Central memory CD8-positive, alpha-beta T cell (primary cell): ENCODE results near the gene GALR2.
A peak's percentile ranks its signal among the peaks of the same experiment; 100 is the strongest.
"Not testable (repeated sequence)": the region's sequence is repeated elsewhere in the genome, so short reads cannot be mapped to it uniquely, and the experiment has no call there.

Experiments used
- ATAC-seq: fragments of 150-1000 bp; cut with Tn5 transposase; replicated peaks from 2 replicates; pipeline ENCODE4 v1.10.0; 2022; ENCODE audit warnings: mild to moderate bottlenecking, moderate FRiP score, moderate number of reproducible peaks; ENCODE audit not compliant: poor library complexity, severe bottlenecking; ENCODE audit errors: extremely low read depth
- DNase-seq, 2 donors: peaks; one replicate each; pipeline ENCODE4 v3.0.0; 2021; ENCODE audit warnings: low spot score in 2 of 2
- H3K27ac Mint-ChIP-seq: one replicate; pipeline ENCODE4 v1.8.0; 2022; ENCODE audit warnings: low read depth, mild to moderate bottlenecking, moderate library complexity, mixed read lengths
- H3K27me3 Mint-ChIP-seq: one replicate; pipeline ENCODE4 v1.8.0; 2022; ENCODE audit warnings: mixed read lengths
- H3K36me3 Mint-ChIP-seq: one replicate; pipeline ENCODE4 v1.8.0; 2022; ENCODE audit warnings: mild to moderate bottlenecking, moderate library complexity, mixed read lengths; ENCODE audit not compliant: insufficient read depth
- H3K4me1 Mint-ChIP-seq: one replicate; pipeline ENCODE4 v1.8.0; 2022; ENCODE audit warnings: mixed read lengths
- H3K4me3 Mint-ChIP-seq: one replicate; pipeline ENCODE4 v1.8.0; 2022; ENCODE audit warnings: mild to moderate bottlenecking, moderate library complexity, mixed read lengths
- H3K9me3 Mint-ChIP-seq: one replicate; pipeline ENCODE4 v1.8.0; 2022; ENCODE audit warnings: mixed read lengths

GALR2 gene

GRCh38 chr17:76040376-76040775, 34.2 kb upstream of the GALR2 start:
- Mint-ChIP-seq H3K4me3 (no peak overlapping the region), H3K27me3 (no peaks in the 10 kb centered on the region), H3K27ac (no peak overlapping the region), H3K9me3 (no peaks in the 10 kb centered on the region), H3K4me1 (no peaks in the 10 kb centered on the region), H3K36me3 (peaks cover 46% of the 10 kb centered on the region)
- DNase-seq (no peak), ATAC-seq (no peak)

- not testable (repeated sequence) for DNase-seq, ATAC-seq, H3K27ac Mint-ChIP-seq, H3K4me3 Mint-ChIP-seq, H3K9me3 Mint-ChIP-seq, H3K4me1 Mint-ChIP-seq, H3K27me3 Mint-ChIP-seq
- H3K36me3 Mint-ChIP-seq = peaks cover 62% of the 10 kb centered on the region
These were observed 31.7 kb upstream of the GALR2 start for GRCh38 chr17:76042868-76043267.

- H3K9me3 Mint-ChIP-seq, ATAC-seq, DNase-seq, H3K4me1 Mint-ChIP-seq, H3K4me3 Mint-ChIP-seq, H3K27ac Mint-ChIP-seq, H3K27me3 Mint-ChIP-seq: not testable (repeated sequence)
- peaks cover 62% of the 10 kb centered on the region for H3K36me3 Mint-ChIP-seq
These were observed 30.0 kb upstream of the GALR2 start for GRCh38 chr17:76044475-76045007.

GRCh38 chr17:76046064-76046463, 28.5 kb upstream of the GALR2 start:
- Mint-ChIP-seq H3K9me3 (no peaks in the 10 kb centered on the region), H3K4me1 (peaks cover 5% of the 10 kb centered on the region), H3K27me3 (no peaks in the 10 kb centered on the region), H3K27ac (no peak overlapping the region), H3K4me3 (no peak overlapping the region), H3K36me3 (peaks cover 67% of the 10 kb centered on the region)
- ATAC-seq (no peak), DNase-seq (no peak)

GRCh38 chr17:76048025-76048605, 26.5 kb upstream of the GALR2 start:
- Mint-ChIP-seq H3K36me3 (peaks cover 63% of the 10 kb centered on the region), H3K4me1 (peaks cover 10% of the 10 kb centered on the region), H3K9me3 (no peaks in the 10 kb centered on the region), H3K27me3 (no peaks in the 10 kb centered on the region), H3K27ac (no peak overlapping the region), H3K4me3 (no peak overlapping the region)
- no peak for DNase-seq
- ATAC-seq = no peak

- DNase-seq (no peak), ATAC-seq (no peak)
- Mint-ChIP-seq H3K27ac (peak overlapping the region; percentile 13), H3K36me3 (peaks cover 65% of the 10 kb centered on the region), H3K4me1 (peaks cover 10% of the 10 kb centered on the region), H3K4me3 (no peak overlapping the region), H3K27me3 (no peaks in the 10 kb centered on the region), H3K9me3 (no peaks in the 10 kb centered on the region)
These were observed 25.9 kb upstream of the GALR2 start for GRCh38 chr17:76048711-76049110.

- no peak for DNase-seq
- H3K4me1 Mint-ChIP-seq = peaks cover 10% of the 10 kb centered on the region
- ATAC-seq = no peak
- H3K27me3 Mint-ChIP-seq = no peaks in the 10 kb centered on the region
- H3K27ac Mint-ChIP-seq = peak overlapping the region; percentile 13
- no peaks in the 10 kb centered on the region for H3K9me3 Mint-ChIP-seq
- peaks cover 65% of the 10 kb centered on the region for H3K36me3 Mint-ChIP-seq
- H3K4me3 Mint-ChIP-seq = no peak overlapping the region
These were observed 25.3 kb upstream of the GALR2 start for GRCh38 chr17:76049239-76049638.

- DNase-seq = no peak
- H3K27me3 Mint-ChIP-seq = no peaks in the 10 kb centered on the region
- H3K27ac Mint-ChIP-seq = peak overlapping the region; percentile 60
- H3K9me3 Mint-ChIP-seq = no peaks in the 10 kb centered on the region
- H3K36me3 Mint-ChIP-seq = peaks cover 65% of the 10 kb centered on the region
- ATAC-seq = no peak
- H3K4me1 Mint-ChIP-seq = peaks cover 10% of the 10 kb centered on the region
- H3K4me3 Mint-ChIP-seq = no peak overlapping the region
These were observed 24.6 kb upstream of the GALR2 start for GRCh38 chr17:76049836-76050537.

GRCh38 chr17:76050538-76051467, 23.8 kb upstream of the GALR2 start:
- peaks cover 63% of the 10 kb centered on the region for H3K36me3 Mint-ChIP-seq
- H3K27ac Mint-ChIP-seq = peak overlapping the region; percentile 60
- peaks cover 10% of the 10 kb centered on the region for H3K4me1 Mint-ChIP-seq
- no peaks in the 10 kb centered on the region for H3K9me3 Mint-ChIP-seq
- no peaks in the 10 kb centered on the region for H3K27me3 Mint-ChIP-seq
- no peak for ATAC-seq
- no peak for DNase-seq
- no peak overlapping the region for H3K4me3 Mint-ChIP-seq

- H3K4me3 Mint-ChIP-seq = no peak overlapping the region
- ATAC-seq = no peak
- no peaks in the 10 kb centered on the region for H3K27me3 Mint-ChIP-seq
- no peak for DNase-seq
- H3K9me3 Mint-ChIP-seq = no peaks in the 10 kb centered on the region
- H3K36me3 Mint-ChIP-seq = peaks cover 64% of the 10 kb centered on the region
- no peak overlapping the region for H3K27ac Mint-ChIP-seq
- H3K4me1 Mint-ChIP-seq = peaks cover 16% of the 10 kb centered on the region
These were observed 23.0 kb upstream of the GALR2 start for GRCh38 chr17:76051561-76051960.

- Mint-ChIP-seq H3K9me3 (no peaks in the 10 kb centered on the region), H3K27me3 (no peaks in the 10 kb centered on the region), H3K27ac (no peak overlapping the region), H3K4me1 (peaks cover 16% of the 10 kb centered on the region), H3K4me3 (no peak overlapping the region), H3K36me3 (peaks cover 72% of the 10 kb centered on the region)
- ATAC-seq = no peak
- no peak for DNase-seq
These were observed 21.1 kb upstream of the GALR2 start for GRCh38 chr17:76053246-76054111.

GRCh38 chr17:76054112-76054476, 20.5 kb upstream of the GALR2 start:
- H3K4me1 Mint-ChIP-seq = peaks cover 14% of the 10 kb centered on the region
- no peak for DNase-seq
- peaks cover 72% of the 10 kb centered on the region for H3K36me3 Mint-ChIP-seq
- H3K4me3 Mint-ChIP-seq = no peak overlapping the region
- ATAC-seq = no peak
- no peaks in the 10 kb centered on the region for H3K27me3 Mint-ChIP-seq
- H3K27ac Mint-ChIP-seq = no peak overlapping the region
- no peaks in the 10 kb centered on the region for H3K9me3 Mint-ChIP-seq
